Glutamatergic neuron (in vitro differentiated cells): Measurements from ENCODE around the gene SCUBE1. TPM values are rescaled to one million over a fixed set of nuclear protein-coding genes. Genes with fewer than 3 reads are reported as not detected.

Source experiments
- DNase-seq: peaks from one replicate; pipeline ENCODE4 v3.0.0; 2022
- H3K27ac Mint-ChIP-seq: one replicate; pipeline ENCODE4 v1.8.0; 2020; ENCODE audit warnings: mild to moderate bottlenecking, mixed read lengths, inconsistent platforms; ENCODE audit not compliant: unreplicated experiment
- H3K27me3 Mint-ChIP-seq: one replicate; pipeline ENCODE4 v1.8.0; 2020; ENCODE audit warnings: mild to moderate bottlenecking, moderate library complexity, mixed read lengths, inconsistent platforms; ENCODE audit not compliant: unreplicated experiment
- H3K36me3 Mint-ChIP-seq: one replicate; pipeline ENCODE4 v1.8.0; 2020; ENCODE audit warnings: mild to moderate bottlenecking, mixed read lengths, inconsistent platforms; ENCODE audit not compliant: unreplicated experiment
- H3K4me1 Mint-ChIP-seq: one replicate; pipeline ENCODE4 v1.8.0; 2020; ENCODE audit warnings: mild to moderate bottlenecking, low read depth, mixed read lengths, inconsistent platforms; ENCODE audit not compliant: unreplicated experiment
- H3K4me3 Mint-ChIP-seq: one replicate; pipeline ENCODE4 v1.8.0; 2020; ENCODE audit warnings: mild to moderate bottlenecking, mixed read lengths, inconsistent platforms; ENCODE audit not compliant: unreplicated experiment
- H3K9me3 Mint-ChIP-seq: one replicate; pipeline ENCODE4 v1.8.0; 2020; ENCODE audit warnings: mild to moderate bottlenecking, moderate library complexity, mixed read lengths, inconsistent platforms; ENCODE audit not compliant: unreplicated experiment
- total RNA-seq: library from RNA; stranded (reverse); fragmentation: NEBNext Ultra II Directional; extraction: Animal tissue kit (Norgen Biotek cat#: 25700); gene quantifications from one replicate; pipeline ENCODE4 v1.2.1, GENCODE V29; 2021; ENCODE audit not compliant: unreplicated experiment
- TF ChIP-seq, protein P1 (sequence below): fragments of 200-600 bp; sonication (generic); IDR thresholded peaks from one replicate; pipeline ENCODE4 v1.5.0; 2021; ENCODE audit not compliant: partially characterized antibody, unreplicated experiment

SCUBE1 gene
- total RNA-seq, 1 donor from 2014 or later: 25.8 TPM

DNA sequence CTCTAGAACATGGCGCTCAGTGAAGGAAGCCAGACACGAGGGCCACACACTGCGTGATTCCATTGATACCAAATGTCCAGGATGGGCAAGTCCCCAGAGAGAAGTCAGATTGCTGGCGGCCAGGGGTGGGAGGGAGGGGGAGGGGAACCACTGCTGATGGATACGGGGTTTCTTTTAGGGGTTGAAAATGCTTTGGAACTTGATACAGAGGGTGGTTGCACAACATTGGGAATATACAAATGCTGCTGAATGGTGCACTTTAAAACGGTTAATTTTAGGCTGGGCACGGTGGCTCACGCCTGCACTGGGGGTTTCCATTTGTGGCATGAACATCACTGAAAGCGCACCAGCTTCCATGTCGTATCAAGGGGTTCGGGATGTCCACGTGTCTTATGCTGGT lies 186.8 kb downstream of the SCUBE1 start:
- Mint-ChIP-seq H3K4me3 (no peak overlapping the region), H3K9me3 (peaks cover 3% of the 10 kb centered on the region), H3K4me1 (peaks cover 1% of the 10 kb centered on the region), H3K27ac (no peak overlapping the region), H3K36me3 (no peaks in the 10 kb centered on the region), H3K27me3 (peaks cover 5% of the 10 kb centered on the region)
- TF ChIP-seq, protein P1, sequence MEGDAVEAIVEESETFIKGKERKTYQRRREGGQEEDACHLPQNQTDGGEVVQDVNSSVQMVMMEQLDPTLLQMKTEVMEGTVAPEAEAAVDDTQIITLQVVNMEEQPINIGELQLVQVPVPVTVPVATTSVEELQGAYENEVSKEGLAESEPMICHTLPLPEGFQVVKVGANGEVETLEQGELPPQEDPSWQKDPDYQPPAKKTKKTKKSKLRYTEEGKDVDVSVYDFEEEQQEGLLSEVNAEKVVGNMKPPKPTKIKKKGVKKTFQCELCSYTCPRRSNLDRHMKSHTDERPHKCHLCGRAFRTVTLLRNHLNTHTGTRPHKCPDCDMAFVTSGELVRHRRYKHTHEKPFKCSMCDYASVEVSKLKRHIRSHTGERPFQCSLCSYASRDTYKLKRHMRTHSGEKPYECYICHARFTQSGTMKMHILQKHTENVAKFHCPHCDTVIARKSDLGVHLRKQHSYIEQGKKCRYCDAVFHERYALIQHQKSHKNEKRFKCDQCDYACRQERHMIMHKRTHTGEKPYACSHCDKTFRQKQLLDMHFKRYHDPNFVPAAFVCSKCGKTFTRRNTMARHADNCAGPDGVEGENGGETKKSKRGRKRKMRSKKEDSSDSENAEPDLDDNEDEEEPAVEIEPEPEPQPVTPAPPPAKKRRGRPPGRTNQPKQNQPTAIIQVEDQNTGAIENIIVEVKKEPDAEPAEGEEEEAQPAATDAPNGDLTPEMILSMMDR: no peak
- DNase-seq: no peak

DNA sequence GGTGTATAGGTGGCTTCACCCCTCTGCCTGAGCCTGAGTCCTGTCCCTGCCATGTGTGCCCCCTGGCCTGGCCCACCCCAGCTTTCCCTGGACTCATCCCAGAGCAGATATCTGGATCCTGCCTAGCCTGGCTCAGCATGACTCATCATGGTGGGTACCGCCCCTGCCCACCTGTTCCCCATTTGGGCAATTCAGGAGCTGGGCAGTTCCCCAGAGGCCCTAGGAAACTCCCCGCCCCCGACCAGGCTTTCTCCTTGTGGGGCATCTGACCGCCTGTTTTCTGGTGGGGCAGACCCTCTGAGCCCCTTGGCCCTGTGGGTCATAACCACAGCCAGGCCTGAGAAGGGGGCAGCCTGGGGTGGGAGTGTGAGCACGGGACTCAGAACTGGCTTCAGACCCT lies 187.4 kb downstream of the SCUBE1 start:
- no peak for DNase-seq
- TF ChIP-seq, protein P1: no peak
- Mint-ChIP-seq H3K9me3 (peaks cover 3% of the 10 kb centered on the region), H3K4me1 (peaks cover 1% of the 10 kb centered on the region), H3K27me3 (peaks cover 8% of the 10 kb centered on the region), H3K27ac (no peak overlapping the region), H3K4me3 (no peak overlapping the region), H3K36me3 (no peaks in the 10 kb centered on the region)

DNA sequence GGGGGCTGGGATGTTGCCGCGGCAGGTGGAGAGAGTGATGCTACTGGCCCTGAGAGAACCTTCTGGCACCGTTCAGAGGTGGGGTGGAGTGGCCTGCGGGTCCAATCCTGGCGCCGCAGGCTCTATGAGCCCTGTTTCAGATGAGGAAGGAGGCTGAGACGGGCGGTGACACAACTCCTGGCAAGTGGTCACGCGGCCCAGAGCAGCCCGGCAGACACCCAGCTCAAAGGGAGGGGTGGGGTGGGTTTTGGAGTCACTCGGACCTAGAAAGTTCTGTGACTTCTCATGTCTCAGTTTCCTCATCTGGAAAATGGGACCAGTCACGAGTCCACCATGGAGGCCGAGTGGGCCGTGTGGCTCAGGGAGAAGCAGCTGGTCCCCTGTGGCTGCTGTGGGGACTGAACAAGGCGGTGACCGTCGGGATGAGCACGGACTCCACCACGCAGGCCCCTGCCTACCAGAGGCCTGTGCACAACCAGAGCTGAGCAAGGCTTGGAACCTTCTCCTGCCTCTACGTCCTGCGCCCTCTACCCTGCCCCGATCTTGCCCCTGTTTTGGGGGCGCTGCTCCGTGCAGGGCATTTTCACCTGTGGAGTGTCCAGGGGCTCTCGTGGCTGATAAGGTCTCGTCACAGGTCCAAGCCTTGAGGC lies 188.2 kb downstream of the SCUBE1 start:
- H3K27ac Mint-ChIP-seq: no peak overlapping the region
- H3K36me3 Mint-ChIP-seq: no peaks in the 10 kb centered on the region
- H3K4me1 Mint-ChIP-seq: peaks cover 1% of the 10 kb centered on the region
- no peak for DNase-seq
- H3K9me3 Mint-ChIP-seq: no peaks in the 10 kb centered on the region
- no peak overlapping the region for H3K4me3 Mint-ChIP-seq
- peaks cover 4% of the 10 kb centered on the region for H3K27me3 Mint-ChIP-seq
- TF ChIP-seq, protein P1: no peak

DNA sequence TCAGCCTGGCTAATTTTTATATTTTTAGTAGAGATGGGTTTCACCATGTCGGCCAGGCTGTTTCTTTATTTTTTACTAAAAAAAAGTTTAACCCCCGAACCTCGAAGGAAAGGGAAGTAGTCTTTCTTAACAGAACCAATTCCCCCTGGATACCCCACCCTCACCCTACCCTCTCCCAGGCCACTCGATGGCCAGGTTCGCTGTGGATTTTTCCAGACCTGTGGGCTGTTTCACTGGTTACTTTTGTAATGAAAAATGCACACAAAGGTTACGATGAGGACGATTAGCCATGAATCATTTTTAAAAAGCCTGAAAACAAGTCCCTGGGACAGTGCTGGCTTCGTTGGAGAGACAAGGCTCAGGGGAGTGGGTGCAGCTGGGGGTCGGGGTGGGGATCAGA lies 189.3 kb downstream of the SCUBE1 start:
- Mint-ChIP-seq H3K9me3 (no peaks in the 10 kb centered on the region), H3K27ac (no peak overlapping the region), H3K27me3 (peaks cover 4% of the 10 kb centered on the region), H3K36me3 (no peaks in the 10 kb centered on the region), H3K4me1 (peaks cover 1% of the 10 kb centered on the region), H3K4me3 (no peak overlapping the region)
- TF ChIP-seq, protein P1: no peak
- DNase-seq: no peak

DNA sequence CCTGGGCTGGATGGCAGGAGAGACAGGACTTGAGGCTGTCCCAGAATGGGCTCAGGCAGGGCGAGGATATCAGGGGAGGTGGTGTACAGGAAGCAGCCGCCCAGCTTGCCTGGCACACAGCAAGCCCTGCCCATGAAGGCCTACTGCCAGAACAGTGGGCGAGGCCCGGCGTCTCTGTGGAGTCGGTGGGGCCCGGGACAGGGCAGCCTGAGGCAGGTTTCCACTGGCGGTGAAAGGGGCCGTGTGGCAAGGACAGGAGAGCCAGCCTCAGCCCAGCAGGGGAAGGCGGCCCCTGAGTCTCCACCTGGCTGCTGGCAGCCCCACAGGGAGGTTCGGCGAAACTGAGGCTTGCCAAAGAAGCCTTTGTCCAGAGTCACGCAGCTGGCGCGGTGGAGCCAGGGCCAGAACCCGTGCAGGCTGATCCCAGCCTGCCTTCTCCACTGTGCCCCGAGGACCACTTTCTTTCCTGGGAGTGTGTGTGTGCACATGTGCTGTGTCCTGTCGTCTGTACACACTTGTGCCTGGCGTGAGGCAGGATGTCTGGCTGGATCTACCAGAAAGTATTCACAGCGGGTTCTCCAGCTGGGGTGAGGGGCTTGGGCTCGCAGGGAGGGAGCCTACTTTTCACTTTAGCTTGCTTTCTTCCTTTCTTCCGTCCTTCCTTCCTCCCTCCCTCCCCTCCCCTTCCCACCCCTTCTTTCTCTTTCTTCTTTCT lies 190.7 kb downstream of the SCUBE1 start:
- peaks cover 1% of the 10 kb centered on the region for H3K9me3 Mint-ChIP-seq
- TF ChIP-seq, protein P1: no peak
- no peaks in the 10 kb centered on the region for H3K36me3 Mint-ChIP-seq
- DNase-seq: no peak
- peaks cover 4% of the 10 kb centered on the region for H3K27me3 Mint-ChIP-seq
- no peak overlapping the region for H3K4me3 Mint-ChIP-seq
- H3K27ac Mint-ChIP-seq: no peak overlapping the region
- peaks cover 1% of the 10 kb centered on the region for H3K4me1 Mint-ChIP-seq
